ENCODE results near the gene KDELR3.

DNA sequence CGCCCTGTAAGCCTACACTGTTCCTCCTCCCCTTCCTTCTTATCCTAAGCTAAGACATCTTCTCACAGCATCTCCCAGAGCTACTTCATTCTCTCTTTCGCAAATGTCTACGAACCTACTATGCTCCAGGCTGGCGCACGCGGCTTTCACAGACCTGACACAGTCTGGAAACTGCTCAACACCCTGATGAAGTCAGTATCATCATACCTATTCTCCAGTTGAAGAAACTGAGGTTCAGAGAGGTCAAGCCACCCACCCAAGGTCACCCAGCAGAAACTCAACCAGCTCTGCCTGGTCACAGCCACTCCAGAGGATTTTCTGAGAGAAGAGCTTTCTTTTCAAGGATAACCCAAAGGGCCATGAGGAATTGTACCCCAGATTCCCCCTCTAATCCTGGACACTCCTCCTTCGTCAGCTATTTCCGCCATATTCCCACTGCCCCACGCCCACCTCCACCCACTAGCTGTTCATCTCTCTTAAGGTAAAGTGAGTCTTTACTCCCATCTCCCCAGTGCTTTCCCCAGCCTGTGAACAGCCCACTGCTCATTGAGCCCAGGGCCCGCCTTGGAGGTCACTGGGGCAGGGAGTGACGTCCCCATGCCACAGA is 14.7 kb upstream of the KDELR3 start:
- TF ChIP-seq EZH2 (IDR thresholded peaks at IDR 0.05; ENCODE audit: low read length, missing control alignments), result no peak
- TF ChIP-seq, protein P1, sequence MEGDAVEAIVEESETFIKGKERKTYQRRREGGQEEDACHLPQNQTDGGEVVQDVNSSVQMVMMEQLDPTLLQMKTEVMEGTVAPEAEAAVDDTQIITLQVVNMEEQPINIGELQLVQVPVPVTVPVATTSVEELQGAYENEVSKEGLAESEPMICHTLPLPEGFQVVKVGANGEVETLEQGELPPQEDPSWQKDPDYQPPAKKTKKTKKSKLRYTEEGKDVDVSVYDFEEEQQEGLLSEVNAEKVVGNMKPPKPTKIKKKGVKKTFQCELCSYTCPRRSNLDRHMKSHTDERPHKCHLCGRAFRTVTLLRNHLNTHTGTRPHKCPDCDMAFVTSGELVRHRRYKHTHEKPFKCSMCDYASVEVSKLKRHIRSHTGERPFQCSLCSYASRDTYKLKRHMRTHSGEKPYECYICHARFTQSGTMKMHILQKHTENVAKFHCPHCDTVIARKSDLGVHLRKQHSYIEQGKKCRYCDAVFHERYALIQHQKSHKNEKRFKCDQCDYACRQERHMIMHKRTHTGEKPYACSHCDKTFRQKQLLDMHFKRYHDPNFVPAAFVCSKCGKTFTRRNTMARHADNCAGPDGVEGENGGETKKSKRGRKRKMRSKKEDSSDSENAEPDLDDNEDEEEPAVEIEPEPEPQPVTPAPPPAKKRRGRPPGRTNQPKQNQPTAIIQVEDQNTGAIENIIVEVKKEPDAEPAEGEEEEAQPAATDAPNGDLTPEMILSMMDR (conservative IDR thresholded peaks at IDR 0.05 in 1 of 2, IDR thresholded peaks at IDR 0.05 in 1 of 2; ENCODE audit: low read depth in 1 of 2, low read length in 2 of 2), result no peak

Data from fibroblast of lung (primary cell).